Measurements from ENCODE around the gene RTL10. TPM values are rescaled to one million over a fixed set of nuclear protein-coding genes. Genes with fewer than 3 reads are reported as not detected.

The RTL10 gene
- total RNA-seq, 1 donor from 2014 or later: 15.0 TPM

DNA sequence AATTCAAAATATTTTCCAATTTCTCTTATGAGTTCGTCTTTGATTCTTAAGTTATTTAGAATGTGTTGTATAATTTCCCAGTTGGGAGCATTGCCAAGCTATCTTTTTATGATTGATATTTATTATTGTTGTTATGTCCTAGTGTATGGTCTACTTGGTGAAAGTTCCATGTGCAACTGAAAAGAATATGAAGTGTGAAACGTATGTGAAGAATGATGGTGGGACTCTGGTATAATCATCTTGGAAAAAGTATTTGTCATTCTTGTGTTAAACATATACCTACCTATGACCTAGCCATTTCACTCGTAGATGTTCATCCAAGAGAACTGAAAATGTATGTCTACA lies 12.0 kb upstream of the RTL10 start:
- intact Hi-C loops (cut with micrococcal nuclease): no loop called here

DNA sequence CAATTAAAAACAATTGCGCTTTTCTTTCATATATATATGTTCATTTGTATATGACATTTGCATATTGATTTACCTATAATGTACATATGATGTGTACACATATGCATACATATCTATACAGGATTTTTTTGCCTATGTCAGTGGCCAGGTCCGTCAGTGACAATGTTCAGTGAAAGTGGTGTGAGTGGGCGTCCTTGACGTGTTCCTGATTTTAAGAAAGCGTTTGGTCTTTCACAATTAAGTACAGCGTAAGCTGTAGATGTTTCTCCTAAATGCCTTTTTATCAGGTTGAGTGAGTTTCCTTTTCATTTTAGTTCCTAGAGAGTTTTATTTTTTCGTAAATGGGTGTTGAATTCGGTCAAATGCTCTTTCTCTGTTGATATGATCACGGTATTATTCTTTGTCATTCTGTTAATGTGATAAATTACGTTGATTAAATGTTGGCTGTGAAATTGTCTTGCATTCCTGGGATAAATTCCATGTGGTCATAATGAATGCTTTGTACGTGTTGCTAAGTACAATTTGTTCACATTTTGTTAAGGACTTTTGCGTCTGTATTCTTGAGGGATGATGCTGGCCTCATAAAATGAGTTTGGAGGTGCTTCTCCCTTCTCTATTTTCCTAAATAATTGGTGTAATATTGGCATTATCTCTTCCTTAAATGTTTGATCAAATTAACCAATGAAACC lies 10.6 kb upstream of the RTL10 start:
- intact Hi-C loops (cut with micrococcal nuclease): no loop called here

DNA sequence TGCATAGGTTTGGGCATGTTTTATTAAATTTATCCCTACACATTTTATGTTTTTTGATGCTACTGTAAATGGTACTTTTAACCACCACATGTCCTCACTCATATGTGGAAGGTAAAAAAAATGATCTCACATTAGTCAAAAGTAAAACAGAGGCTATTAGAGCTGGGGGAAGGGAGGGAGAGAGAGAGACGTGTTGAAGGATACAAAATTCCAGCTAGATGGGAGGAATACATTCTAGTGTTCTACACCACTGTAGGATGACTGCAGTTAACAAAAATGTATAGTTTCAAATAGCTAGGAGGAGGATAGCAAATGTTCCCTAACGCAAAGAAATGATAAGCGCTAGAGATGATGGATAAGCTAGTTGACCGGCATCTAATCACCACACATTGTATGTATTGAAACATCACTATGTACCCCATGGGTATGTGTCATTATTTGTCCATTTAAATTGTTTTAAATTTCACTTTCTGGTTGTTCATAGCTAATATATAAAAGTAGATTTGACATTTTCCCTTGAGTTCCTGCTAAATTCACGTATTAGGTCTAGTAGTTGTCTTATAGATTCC lies 9.9 kb upstream of the RTL10 start:
- intact Hi-C loops (cut with micrococcal nuclease): no loop called here

DNA sequence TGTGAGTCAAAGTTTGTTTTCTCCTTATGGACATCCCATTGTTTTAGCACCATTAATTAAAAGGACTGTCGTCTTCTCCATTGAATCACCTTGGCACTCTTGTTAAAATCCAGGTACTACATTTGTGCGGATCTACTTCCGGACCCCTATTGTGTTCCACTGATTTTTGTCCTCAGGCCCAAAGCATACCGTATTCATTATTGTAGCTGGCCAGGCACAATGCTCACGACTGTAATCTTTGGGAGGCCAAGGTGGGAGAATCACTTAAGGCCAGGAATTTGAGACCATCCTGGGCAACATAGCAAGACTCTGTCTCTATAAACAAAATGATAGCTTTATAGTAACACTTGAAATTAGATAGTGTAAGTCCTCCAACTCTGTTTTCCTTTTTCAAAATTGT lies 8.9 kb upstream of the RTL10 start:
- intact Hi-C loops (cut with micrococcal nuclease): no loop called here

DNA sequence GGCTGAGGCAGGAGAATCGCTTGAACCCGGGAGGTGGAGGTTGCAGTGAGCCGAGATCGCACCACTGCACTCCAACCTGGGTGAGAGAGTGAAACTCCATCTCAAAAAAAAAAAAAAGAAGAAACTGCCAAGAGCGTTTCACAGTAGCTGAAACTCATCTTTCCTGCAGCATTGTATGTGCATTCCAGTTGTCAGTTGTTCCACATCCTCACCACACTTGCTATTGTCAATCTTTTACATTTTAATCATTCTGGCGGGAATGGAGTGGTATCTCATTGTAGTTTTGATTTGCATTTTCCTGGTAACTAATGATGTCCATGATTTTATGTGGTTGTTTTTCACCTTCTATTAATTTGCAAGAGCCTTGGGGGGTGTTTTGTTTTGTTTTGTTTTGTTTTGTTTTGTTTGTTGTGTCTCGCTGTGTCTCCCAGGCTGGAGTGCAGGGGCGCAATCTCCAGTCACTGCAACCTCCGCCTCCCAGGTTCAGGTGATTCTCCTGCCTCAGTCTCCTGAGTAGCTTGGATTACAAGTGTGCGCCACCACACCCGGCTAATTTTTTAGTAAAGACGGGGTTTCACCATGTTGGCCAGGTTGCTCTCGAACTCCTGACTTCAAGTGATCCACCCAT lies 8.1 kb upstream of the RTL10 start:
- intact Hi-C loops (cut with micrococcal nuclease): no loop called here

DNA sequence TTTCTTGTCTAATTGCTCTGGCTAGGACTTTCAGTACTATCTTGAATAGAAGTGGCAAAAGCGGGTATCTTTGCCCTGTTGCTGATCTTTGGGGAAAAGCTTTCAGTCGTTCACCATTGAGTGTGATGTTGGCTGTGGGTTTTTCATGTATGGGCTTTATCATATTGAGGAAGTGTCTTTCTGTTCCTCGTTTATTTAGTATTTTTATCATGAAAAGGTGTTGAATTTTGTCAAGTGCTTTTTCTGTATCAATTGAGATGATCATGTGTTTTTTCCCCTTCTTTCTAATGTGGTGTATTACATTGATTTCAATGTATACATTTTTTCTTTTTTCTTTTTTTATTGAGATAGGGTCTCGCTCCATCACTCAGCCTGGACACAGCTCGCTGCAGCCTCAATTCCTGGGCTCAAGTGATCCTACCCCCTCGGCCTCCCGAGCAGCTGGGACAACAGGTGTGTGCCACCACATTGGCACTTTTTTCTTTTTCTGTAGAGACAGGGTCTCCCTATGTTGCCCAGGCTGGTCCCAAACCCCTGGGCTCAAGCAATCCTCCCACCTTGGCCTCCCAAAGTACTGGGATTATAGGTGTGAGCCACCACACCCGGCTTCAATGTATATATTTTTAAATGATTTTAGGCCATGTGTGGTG lies 5.3 kb upstream of the RTL10 start:
- intact Hi-C loops (cut with micrococcal nuclease): loop anchor here (5.0 to 10.0 kb wide), 3 partner anchors 82 to 415 kb away; partner anchors contain the start of genes C22orf39, COMT, RANBP1 and TRMT2A

DNA sequence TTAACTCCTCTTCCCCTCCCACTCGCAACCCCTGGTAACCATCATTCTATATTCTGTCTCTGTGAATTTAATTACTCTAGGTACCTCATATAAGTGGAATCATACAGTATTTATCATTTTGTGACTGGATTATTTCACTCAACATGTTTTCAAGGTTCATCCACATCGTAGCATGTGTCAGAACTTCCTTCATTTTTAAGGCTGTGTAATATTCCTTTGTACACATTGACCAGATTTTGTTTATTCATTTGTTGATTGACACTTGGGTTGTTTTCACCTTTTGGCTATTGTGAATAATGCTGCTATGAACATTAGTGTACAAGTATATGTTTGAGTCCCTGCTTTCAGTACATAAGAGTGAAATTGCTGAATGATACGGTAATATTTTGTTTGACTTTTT lies 2.7 kb upstream of the RTL10 start:
- intact Hi-C loops (cut with micrococcal nuclease): loop anchor here (5.0 to 10.0 kb wide), 3 partner anchors 85 to 413 kb away; partner anchors contain the start of genes C22orf39, COMT, RANBP1 and TRMT2A

DNA sequence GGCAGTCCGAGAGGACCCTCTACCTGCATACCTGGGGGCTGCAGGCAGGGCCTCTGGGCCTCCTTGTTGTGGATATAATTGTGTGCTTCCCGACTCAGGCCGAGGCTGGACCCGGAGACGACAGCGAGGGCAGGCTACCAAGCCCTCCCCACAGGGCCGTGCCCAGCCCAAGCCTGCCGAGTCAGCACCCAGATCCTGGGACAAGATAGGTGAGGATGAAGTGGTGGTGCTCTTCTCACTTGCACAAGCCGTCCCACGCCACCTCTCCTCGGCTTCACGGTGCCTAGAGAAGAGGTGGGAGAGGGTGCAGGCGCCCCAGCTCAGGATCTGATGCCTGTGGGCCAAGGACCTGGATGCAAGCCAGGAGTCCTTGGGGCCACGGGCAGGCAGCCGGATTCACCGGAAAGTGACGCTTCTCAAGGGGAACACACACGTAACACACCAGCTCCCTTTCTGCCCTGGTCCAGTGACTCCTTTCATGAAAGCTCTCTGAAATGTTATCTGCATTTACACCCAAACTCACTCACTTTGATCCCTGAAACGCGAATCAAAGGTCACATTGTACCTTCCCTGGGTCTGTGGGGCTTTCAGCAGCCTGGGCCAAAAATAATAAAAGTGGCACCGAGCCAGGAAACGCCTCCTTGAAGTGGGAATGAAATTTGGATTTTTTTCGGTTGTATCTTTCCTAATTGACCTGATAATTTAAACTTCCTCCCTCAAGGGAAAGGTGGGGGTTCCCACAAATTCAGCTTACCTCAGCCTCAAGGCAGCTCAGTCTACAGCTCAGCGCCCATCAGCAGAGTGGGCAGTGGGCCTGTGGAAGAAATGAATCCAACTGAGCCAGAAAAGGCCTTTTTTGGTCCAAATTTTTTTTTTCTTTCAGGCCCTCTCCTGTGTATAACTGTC lies 1.1 kb upstream of the RTL10 start:
- intact Hi-C loops (cut with micrococcal nuclease): loop anchor here (1.0 to 10.0 kb wide), 4 partner anchors 36 to 411 kb away; partner anchors contain the start of genes C22orf39, COMT, RANBP1 and TRMT2A

DNA sequence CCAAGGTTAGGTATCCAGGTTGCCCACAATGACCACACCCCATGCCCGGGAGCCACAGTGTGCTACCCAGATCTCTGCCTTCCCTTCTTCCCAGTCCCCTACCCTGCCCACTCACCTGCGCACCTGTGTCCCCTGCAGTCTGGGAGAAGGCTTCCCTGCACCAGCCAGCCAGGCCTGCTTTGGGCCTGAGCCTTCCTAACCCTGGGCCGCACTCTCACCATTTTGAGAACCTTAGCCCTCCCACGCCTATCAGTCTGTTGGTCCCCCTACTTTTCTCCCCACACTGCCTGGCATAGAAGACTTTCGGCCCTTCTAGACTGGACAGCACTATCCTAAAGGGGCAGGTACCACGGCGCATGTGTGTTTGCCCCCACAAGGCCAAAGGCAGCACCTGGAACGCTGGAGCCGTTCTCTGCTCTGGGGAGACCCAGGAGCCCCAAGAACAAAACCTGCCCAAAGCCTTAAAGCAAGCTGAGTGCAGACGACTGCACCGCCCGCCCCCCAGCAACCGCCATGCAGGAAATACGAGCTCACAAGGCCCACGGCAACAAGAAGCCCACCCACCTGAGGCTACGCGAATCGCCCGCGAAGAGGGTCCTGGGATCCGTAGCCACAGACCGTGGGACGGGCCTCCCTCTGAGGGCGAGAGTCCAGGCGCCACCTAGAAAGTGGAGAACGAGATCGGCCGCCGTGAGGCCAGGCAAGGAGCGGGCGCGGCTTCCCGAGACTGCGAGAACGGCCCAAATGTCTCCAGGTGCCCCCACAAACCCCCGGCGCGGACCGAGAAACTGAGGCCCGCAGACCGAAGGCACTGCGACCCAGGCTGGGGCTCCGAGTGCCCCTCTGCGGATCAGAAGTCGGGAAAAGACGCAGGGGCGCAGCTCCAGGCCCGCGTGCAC lies 546 bp downstream of the RTL10 start:
- intact Hi-C loops (cut with micrococcal nuclease): loop anchor here (10.0 kb wide), 2 partner anchors 261 to 409 kb away; partner anchors contain the start of genes C22orf39, RANBP1 and TRMT2A

DNA sequence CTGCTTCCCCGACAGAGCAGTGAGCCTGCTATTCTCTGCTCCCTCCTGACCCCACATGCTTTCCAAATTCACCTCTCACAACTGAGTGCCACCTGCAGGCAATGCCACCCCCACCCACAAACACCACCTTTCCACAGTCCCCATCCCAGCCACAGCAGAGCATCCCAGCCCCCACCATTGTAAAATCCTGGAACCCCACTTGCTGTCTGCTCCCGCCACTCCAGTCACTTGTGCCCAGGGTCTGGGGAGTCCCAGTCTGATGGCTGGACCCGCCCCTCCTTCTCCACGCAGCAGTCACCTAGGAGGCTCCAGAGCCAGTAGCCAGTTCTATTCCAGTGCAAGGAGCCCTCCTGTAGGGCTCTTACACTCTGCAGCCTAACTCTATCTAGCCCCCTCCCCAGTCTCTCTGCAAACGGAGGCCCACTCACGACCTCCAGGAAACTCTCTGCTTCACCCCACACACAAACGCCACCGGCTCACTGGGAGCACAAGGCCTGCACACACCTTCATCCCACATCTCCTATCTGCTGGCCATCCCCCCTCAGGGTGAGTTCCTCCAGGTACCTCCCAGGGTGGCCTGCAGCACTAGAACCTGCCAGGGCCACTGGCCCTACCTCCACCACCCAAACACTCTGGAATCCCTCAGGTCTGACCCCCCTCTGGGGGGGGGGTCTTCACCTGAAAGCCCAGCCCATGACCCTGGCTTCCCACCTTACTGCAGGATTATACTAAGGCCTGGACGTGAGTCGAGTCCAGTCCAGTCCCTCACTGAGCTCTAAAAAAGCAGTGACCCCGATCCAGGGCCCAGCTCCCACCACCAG lies 1.4 kb downstream of the RTL10 start:
- intact Hi-C loops (cut with micrococcal nuclease): loop anchor here (10.0 kb wide), 2 partner anchors 262 to 408 kb away; partner anchors contain the start of genes C22orf39, RANBP1 and TRMT2A

DNA sequence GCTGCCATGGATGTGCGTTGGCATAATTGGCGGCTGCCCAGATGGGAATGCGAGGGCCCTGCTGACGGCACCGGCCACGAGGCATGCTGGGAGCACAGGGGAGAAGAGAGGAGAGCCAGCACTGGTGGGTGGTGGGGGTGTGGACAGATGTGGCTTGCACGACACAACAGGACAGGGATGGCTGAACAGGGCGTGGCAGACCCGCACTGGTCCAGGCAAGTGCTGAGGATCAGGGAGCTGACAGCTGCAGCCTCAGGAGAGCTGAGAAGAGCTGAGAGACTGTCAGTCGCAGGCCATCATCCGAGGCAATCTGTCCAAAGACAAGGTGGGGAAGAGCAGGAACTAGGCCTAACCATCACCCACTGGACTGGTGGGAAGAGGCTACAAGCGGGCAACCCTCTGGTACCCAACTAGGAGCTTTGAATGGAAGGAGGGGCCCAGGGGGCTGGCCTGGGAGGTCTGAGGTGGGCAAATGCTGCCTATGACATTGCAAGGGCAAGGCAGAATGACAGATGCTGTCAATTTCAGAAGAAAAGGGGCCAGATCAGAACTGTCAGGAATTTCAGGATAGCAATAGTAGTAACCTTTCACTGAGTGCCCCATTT lies 2.4 kb downstream of the RTL10 start:
- intact Hi-C loops (cut with micrococcal nuclease): loop anchor here (10.0 kb wide), 2 partner anchors 263 to 407 kb away; partner anchors contain the start of genes C22orf39, RANBP1 and TRMT2A

DNA sequence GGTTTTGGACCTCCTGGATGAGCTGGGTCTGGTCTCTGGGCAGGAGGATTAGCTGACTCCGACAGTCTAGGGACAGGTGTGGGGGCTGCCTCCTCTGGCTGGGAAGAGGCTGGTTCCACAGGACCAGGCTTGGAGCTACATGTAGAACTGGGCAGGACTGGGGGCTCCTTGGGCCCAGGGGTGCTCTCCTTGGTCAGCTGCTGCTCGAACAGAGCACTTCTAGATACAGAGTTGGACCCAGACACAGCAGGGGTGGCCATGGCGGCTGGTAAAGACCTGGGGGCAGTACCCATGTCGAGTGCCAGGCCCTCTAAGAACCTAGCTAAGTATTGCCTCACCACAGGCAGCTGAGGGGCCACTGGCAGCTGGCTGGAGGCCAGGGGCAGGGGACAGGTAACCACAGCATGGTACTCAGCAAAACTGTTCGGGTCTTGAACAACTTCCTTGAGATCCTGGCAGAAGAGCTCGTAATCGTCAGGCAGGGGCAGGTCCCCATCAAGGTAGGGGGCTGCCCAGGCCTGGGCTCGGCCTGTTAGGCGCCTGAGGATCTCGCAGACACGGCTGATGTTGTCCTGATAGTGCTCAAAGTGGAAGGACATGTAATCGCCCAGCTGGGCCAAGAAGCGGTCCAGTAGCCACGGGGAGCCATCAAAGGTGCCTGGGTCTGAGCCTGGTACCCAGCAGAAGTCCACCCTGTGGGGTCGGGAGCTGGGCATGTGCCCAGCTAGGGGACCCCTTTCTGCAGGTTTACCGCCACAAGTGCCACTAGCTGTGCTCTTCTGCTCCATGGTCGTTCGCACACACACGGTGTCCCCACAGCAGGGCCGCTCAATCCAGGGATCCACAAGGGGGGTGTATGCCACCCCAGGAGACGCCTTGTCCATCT lies 3.1 kb downstream of the RTL10 start:
- intact Hi-C loops (cut with micrococcal nuclease): loop anchor here (10.0 kb wide), 2 partner anchors 263 to 407 kb away; partner anchors contain the start of genes C22orf39, RANBP1 and TRMT2A

DNA sequence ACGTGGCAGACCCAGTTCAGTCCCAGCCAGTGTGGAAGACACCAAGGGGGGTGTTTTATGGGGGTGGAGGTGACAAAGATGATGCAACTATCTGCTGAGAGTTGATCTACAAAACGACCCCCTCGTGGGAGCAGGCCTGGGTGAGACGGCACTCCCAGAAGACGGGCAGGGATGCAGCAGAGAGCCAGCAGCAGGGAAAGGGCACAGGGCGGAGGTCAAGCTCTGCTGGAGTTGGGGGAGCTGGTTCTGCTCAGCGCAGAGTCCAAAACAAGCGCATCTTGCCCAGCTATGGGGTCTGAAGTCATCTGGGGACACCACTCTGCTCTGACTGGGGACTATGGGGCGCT lies 3.9 kb downstream of the RTL10 start:
- intact Hi-C loops (cut with micrococcal nuclease): loop anchor here (10.0 kb wide), 2 partner anchors 264 to 406 kb away; partner anchors contain the start of genes C22orf39, RANBP1 and TRMT2A

DNA sequence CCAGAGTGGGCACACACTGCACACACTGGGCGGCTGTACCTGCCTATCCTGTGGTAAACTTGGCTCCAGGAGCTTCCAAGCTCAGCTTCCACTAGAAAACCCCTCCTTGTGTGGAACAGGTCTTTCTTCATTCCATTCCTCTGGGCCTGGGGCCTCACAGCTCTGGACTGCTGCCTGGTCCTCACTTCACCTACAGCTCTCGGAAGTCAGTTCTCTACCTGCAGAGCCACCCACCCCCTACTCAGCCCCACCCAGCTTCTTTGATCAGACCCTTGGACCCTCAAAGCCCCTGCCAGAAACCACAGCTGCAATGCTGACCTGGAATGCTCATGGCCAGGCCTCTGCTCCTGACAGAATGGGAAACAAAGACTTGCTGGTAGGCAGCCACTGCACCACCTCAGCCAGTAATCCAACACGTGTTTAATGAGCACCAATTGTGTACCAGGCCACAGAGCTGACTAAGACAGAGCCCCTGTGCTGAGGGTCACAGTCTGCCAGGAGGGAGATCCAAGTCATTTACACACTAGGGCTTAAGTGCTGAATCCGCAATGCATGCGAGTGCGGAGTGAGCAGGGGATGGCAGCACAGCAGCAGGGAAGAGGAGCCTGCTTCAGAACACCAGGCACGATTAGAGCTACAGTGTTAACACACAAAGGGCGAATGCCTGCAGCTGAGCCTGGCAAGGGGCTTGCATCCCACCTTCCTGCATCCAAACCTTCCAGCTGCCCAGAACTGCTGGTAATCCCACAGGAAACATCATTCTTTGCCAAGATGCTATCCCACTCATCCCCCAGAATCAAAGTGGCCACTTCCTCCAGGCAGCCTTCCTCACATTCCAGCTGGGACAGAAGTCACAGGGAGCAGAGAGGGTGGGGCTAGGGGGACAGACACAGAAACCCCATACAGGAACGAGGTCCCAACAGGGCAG lies 4.6 kb downstream of the RTL10 start:
- intact Hi-C loops (cut with micrococcal nuclease): loop anchor here (10.0 kb wide), 2 partner anchors 265 to 405 kb away; partner anchors contain the start of genes C22orf39, RANBP1 and TRMT2A

DNA sequence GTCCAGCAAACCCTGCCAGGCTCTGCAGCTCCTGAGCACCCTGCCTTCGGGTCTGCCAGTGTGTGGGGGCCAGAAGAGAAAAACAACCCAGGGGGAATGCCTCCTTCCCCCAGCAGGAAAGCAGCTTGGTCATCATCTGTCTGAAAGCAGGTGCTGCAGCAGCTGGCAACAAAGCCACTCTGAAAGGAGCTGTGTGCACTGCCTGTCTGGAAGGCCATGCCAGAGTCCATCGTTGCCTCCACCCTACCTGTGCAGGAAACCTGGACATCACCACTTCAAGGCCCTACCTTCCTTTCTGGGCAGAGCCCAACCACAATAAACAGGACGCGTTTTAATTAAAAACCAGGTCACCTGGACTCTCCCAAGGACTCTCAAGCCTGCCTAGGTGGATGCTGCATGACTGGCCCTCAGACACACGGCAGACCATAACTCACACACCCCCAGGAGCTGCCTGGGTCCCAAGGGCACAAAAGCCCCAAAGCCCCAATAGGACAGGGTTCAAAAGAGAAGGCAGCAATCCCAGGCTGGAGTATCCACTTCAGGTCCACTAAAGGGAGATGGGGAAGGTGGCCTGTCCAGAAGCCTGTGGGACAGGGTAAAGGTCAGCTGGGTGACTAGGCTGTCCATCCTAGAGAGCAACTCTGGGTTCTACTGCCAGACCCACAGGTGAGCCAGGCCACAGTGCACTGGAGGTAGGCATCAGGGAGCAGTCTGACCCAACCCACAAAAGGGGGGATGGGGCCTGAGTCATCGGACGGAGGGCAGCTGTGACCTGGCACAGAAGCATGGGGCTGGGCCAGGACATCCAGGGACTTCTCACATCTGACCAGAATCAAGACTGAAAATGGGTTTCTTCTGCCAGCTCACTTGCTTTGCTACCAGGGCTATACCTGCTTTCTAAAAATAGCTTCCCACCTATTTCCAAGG lies 6.1 kb downstream of the RTL10 start:
- intact Hi-C loops (cut with micrococcal nuclease): no loop called here
